ENCODE measurements around the gene RXRG. TPM values are rescaled to one million over a fixed set of nuclear protein-coding genes. Genes with fewer than 3 reads are reported as not detected.

RXRG gene
- total RNA-seq, 1 donor from 2014 or later = not detected

DNA sequence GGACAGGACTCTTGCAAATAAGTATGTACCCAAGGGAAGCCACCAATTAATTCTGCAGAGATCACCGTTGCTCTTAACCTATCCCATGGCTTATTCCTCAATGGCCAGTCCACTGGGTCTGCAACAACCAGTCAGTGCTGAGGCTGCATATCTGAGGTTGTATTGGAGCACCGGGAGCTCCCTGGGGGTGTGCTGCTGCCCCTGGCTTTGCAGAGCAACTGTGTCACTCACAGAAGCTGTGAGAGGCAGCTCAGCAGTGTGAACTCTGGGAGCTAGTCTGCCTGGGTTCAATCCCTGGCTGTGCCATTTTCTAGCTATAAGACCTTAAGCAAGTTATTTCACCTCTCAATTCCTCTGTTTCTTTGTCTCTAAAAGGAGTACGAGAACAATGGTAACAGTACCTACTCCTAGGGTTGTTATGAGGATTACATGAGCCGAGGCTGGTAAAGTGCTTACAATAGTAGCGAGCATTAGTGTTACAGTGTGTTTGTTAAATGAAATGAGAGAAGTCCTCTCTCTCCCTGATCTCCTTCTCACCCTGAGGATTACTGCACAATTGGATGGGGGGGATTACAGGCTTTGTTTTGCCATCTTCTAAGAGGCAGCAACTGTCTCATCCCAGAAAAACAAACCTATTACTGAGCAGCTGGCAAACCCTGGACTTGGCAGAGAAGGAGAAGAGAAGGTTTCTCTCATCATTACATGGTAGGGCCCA is 3.6 kb downstream of the RXRG start:
- TF ChIP-seq, protein P1, sequence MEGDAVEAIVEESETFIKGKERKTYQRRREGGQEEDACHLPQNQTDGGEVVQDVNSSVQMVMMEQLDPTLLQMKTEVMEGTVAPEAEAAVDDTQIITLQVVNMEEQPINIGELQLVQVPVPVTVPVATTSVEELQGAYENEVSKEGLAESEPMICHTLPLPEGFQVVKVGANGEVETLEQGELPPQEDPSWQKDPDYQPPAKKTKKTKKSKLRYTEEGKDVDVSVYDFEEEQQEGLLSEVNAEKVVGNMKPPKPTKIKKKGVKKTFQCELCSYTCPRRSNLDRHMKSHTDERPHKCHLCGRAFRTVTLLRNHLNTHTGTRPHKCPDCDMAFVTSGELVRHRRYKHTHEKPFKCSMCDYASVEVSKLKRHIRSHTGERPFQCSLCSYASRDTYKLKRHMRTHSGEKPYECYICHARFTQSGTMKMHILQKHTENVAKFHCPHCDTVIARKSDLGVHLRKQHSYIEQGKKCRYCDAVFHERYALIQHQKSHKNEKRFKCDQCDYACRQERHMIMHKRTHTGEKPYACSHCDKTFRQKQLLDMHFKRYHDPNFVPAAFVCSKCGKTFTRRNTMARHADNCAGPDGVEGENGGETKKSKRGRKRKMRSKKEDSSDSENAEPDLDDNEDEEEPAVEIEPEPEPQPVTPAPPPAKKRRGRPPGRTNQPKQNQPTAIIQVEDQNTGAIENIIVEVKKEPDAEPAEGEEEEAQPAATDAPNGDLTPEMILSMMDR (IDR thresholded peaks at IDR 0.05; ENCODE audit: insufficient read depth, low read length, poor library complexity, severe bottlenecking) = no peak
- Histone ChIP-seq H3K36me3 (ENCODE audit: control insufficient read depth, insufficient read depth, low read length) (no peaks in the 10 kb centered on the region), H3K27me3 (ENCODE audit: control insufficient read depth, insufficient read depth, low read length) (peaks cover 37% of the 10 kb centered on the region), H3K4me3 (ENCODE audit: low read depth, low read length) (no peak overlapping the region)
- no peak for DNase-seq (ENCODE audit: low read depth)

GRCh38 chr1:165439330-165439729 is 5.6 kb downstream of the RXRG start:
- peaks cover 23% of the 10 kb centered on the region for H3K27me3 ChIP-seq (ENCODE audit: control insufficient read depth, insufficient read depth, low read length)
- no peak overlapping the region for H3K4me3 ChIP-seq (ENCODE audit: low read depth, low read length)
- TF ChIP-seq, protein P1 (IDR thresholded peaks at IDR 0.05; ENCODE audit: insufficient read depth, low read length, poor library complexity, severe bottlenecking) = no peak
- DNase-seq (ENCODE audit: low read depth) = no peak
- no peaks in the 10 kb centered on the region for H3K36me3 ChIP-seq (ENCODE audit: control insufficient read depth, insufficient read depth, low read length)

- Histone ChIP-seq H3K27me3 (ENCODE audit: control insufficient read depth, insufficient read depth, low read length) (peaks cover 8% of the 10 kb centered on the region), H3K4me3 (ENCODE audit: low read depth, low read length) (no peak overlapping the region), H3K36me3 (ENCODE audit: control insufficient read depth, insufficient read depth, low read length) (no peaks in the 10 kb centered on the region)
- no peak for DNase-seq (ENCODE audit: low read depth)
- TF ChIP-seq, protein P1 (IDR thresholded peaks at IDR 0.05; ENCODE audit: insufficient read depth, low read length, poor library complexity, severe bottlenecking) = no peak
Measured at GRCh38 chr1:165436994-165437393, 7.9 kb downstream of the RXRG start.

DNA sequence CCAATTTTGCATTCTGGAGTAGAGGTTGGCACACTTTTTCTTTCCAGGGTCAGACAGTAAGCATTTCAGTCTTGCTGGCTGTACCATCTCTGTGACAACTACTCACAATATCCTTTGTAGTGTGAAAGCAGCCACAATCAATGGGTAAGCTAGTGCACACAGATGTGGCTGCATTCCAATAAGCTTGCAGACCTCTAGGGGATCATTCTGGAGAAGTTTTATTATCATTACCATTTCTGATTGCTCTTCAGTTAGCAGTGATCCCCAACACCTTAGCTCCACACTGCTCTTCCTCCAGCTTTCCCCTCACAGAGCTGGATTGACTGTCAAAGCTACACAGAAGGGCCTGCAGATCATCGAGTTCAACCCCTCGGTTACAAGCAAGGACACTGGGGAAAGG is 9.1 kb downstream of the RXRG start:
- H3K27me3 ChIP-seq (ENCODE audit: control insufficient read depth, insufficient read depth, low read length) = peaks cover 2% of the 10 kb centered on the region
- H3K4me3 ChIP-seq (ENCODE audit: low read depth, low read length) = no peak overlapping the region
- H3K36me3 ChIP-seq (ENCODE audit: control insufficient read depth, insufficient read depth, low read length) = no peaks in the 10 kb centered on the region
- TF ChIP-seq, protein P1 (IDR thresholded peaks at IDR 0.05; ENCODE audit: insufficient read depth, low read length, poor library complexity, severe bottlenecking) = no peak
- no peak for DNase-seq (ENCODE audit: low read depth)

GRCh38 chr1:165434281-165434680 is 10.6 kb downstream of the RXRG start:
- Histone ChIP-seq H3K4me3 (ENCODE audit: low read depth, low read length) (no peak overlapping the region), H3K27me3 (ENCODE audit: control insufficient read depth, insufficient read depth, low read length) (peaks cover 1% of the 10 kb centered on the region), H3K36me3 (ENCODE audit: control insufficient read depth, insufficient read depth, low read length) (no peaks in the 10 kb centered on the region)
- TF ChIP-seq, protein P1 (IDR thresholded peaks at IDR 0.05; ENCODE audit: insufficient read depth, low read length, poor library complexity, severe bottlenecking) = no peak
- no peak for DNase-seq (ENCODE audit: low read depth)

- Histone ChIP-seq H3K36me3 (ENCODE audit: control insufficient read depth, insufficient read depth, low read length) (no peaks in the 10 kb centered on the region), H3K27me3 (ENCODE audit: control insufficient read depth, insufficient read depth, low read length) (no peaks in the 10 kb centered on the region)
- TF ChIP-seq, protein P1 (IDR thresholded peaks at IDR 0.05; ENCODE audit: insufficient read depth, low read length, poor library complexity, severe bottlenecking) = no peak
Measured at GRCh38 chr1:165431079-165431478, 13.8 kb downstream of the RXRG start.

More at GRCh38 chr1:165431079-165431478, 13.8 kb downstream of the RXRG start:
- DNase-seq (ENCODE audit: low read depth) = no peak
- no peak overlapping the region for H3K4me3 ChIP-seq (ENCODE audit: low read depth, low read length)

Data from kidney epithelial cell (primary cell).